Ishikawa (cell line): ENCODE data around the gene TMEM176B.

Source experiments
- CEBPB ChIP-seq: IDR thresholded peaks from 2 replicates; pipeline ENCODE4 v1.6.1; 2012
- CREB1 ChIP-seq: IDR thresholded peaks from 2 replicates; pipeline ENCODE4 v1.6.1; 2012; ENCODE audit warnings: low read depth
- EGR1 ChIP-seq: IDR thresholded peaks from 2 replicates; pipeline ENCODE4 v1.6.1; 2012
- EP300 ChIP-seq: IDR thresholded peaks from 2 replicates; pipeline ENCODE4 v1.6.1; 2012; ENCODE audit warnings: borderline replicate concordance
- FOXM1 ChIP-seq: IDR thresholded peaks from 2 replicates; pipeline ENCODE4 v1.6.1; 2012; ENCODE audit warnings: low read depth, borderline replicate concordance
- MAX ChIP-seq: IDR thresholded peaks from 2 replicates; pipeline ENCODE4 v1.6.1; 2012
- NFIC ChIP-seq: IDR thresholded peaks from 2 replicates; pipeline ENCODE4 v1.6.1; 2012
- RAD21 ChIP-seq: IDR thresholded peaks from 2 replicates; pipeline ENCODE4 v1.6.1; 2012; ENCODE audit warnings: low read depth
- REST ChIP-seq: IDR thresholded peaks from 2 replicates; pipeline ENCODE4 v1.6.1; 2012; ENCODE audit warnings: low read depth, mild to moderate bottlenecking
- TAF1 ChIP-seq: IDR thresholded peaks from 2 replicates; pipeline ENCODE4 v1.6.1; 2012; ENCODE audit warnings: low read depth, mild to moderate bottlenecking
- TCF12 ChIP-seq: IDR thresholded peaks from 2 replicates; pipeline ENCODE4 v1.6.1; 2012; ENCODE audit warnings: low read depth
- TEAD4 ChIP-seq: IDR thresholded peaks from 2 replicates; pipeline ENCODE4 v1.6.1; 2012
- USF1 ChIP-seq: IDR thresholded peaks from 2 replicates; pipeline ENCODE4 v1.6.1; 2012
- YY1 ChIP-seq: IDR thresholded peaks from 2 replicates; pipeline ENCODE4 v1.6.1; 2012; ENCODE audit warnings: low read depth
- ZBTB7A ChIP-seq: IDR thresholded peaks from 2 replicates; pipeline ENCODE4 v1.6.1; 2012; ENCODE audit warnings: low read depth

TMEM176B gene

GRCh38 chr7:150751702-150752101 lies 48.5 kb downstream of the TMEM176B start:
- no peak for TF ChIP-seq CEBPB
- TF ChIP-seq EP300 = no peak
- no peak for TF ChIP-seq REST
- no peak for TF ChIP-seq YY1
- no peak for TF ChIP-seq RAD21
- no peak for TF ChIP-seq NFIC
- no peak for TF ChIP-seq MAX
- no peak for TF ChIP-seq ZBTB7A
- no peak for TF ChIP-seq FOXM1
- TF ChIP-seq TCF12 = no peak
- TF ChIP-seq USF1 = no peak
- no peak for TF ChIP-seq EGR1

DNA sequence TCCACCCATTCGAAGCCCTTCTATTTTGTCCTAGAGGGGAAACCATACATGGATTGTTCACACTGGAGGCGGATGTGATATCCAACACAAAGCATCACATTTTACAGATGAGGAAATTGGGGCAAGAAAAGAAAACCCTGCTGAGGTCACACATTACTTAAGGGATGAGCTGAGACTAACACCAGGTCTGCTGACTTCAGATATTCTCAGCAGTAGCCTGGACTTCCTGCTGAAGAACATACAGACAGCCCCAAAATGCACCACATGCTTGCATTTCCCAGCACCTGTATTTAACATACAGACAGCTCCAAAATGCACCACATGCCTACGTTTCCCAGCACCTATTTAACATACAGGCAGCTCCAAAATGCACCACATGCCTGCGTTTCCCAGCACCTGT lies 51.8 kb downstream of the TMEM176B start:
- TF ChIP-seq ZBTB7A (no peak), USF1 (no peak), EGR1 (no peak), REST (no peak)

- TF ChIP-seq NFIC = no peak
- no peak for TF ChIP-seq MAX
- TF ChIP-seq CEBPB = no peak
- TF ChIP-seq YY1 = no peak
- TF ChIP-seq ZBTB7A = no peak
- TF ChIP-seq TCF12 = no peak
- TF ChIP-seq REST = no peak
- no peak for TF ChIP-seq FOXM1
- no peak for TF ChIP-seq TAF1
- no peak for TF ChIP-seq EGR1
- no peak for TF ChIP-seq USF1
- no peak for TF ChIP-seq TEAD4
- TF ChIP-seq RAD21 = no peak
- no peak for TF ChIP-seq CREB1
- TF ChIP-seq EP300 = no peak
Observed at GRCh38 chr7:150746921-150747320, 53.2 kb downstream of the TMEM176B start.

DNA sequence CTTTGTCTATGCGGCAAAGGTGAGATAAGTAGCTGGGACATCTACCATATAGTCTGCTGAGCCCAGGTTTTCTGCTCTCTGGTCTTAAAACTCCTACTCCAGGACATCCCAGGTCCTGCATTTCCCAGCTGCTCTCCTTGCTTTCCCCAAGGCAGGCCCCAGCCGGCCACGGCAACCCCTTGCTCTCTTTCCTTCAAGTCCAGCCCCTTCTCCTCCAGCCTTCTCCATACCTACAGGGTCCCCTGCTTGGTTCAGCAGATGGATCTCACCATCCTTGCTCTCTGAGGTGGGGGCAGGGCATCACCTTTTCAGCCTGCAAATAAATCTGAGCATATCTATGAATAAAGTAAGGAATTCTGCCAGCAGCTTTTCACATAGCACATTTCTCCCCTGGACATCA lies 54.3 kb downstream of the TMEM176B start:
- no peak for TF ChIP-seq TAF1
- no peak for TF ChIP-seq ZBTB7A
- no peak for TF ChIP-seq MAX
- no peak for TF ChIP-seq REST
- TF ChIP-seq NFIC = no peak
- TF ChIP-seq YY1 = no peak
- no peak for TF ChIP-seq RAD21
- TF ChIP-seq TEAD4 = no peak
- TF ChIP-seq USF1 = no peak
- no peak for TF ChIP-seq EGR1
- no peak for TF ChIP-seq TCF12
- TF ChIP-seq CREB1 = no peak
- no peak for TF ChIP-seq EP300
- no peak for TF ChIP-seq CEBPB
- no peak for TF ChIP-seq FOXM1
